Measurements from ENCODE around the gene PWWP2B.

The PWWP2B gene

DNA sequence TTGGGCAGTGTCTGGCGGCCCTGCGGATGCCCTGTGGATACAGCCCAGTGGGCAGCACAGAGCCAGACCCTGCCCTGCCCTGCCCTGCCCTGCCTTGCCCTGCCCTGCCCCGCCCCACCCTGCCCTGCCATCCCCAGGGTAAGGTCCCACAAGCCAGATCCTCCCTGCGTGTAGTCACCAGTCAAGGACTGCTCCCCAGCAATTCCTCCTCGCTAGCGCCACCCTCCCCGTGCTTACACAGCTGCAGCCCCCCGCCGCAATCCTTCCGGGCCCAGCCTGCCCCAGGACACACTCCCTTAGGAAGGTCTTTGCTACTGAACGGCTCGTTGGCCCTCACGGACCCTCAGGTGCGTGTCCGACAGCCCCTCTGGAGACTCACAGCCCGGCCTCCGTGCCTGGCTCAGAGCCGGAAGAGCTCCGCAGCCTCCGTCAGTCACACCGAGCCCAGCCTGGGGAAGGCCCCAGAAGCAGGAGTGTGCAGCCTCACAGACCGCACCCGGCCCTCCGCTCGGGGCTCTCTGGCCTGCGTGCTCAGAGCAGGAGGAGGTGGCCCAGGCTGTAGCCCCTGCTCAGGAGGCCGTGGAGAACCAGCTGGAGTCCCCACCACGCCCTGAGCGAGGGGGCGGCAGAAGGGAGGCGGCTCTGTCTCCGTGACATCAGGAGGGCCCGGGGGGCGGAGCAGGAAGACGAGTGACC lies 68.3 kb downstream of the PWWP2B start:
- in situ Hi-C loops (cut with HindIII; ENCODE audit: low sequenced_read_pairs), result loop anchor here (10.0 kb wide), 1 partner anchor 299 kb away; no protein-coding TSS in a partner anchor

GRCh38 chr10:132465889-132466519 lies 69.0 kb downstream of the PWWP2B start:
- in situ Hi-C loops (cut with HindIII; ENCODE audit: low sequenced_read_pairs), result loop anchor here (10.0 kb wide), 1 partner anchor 299 kb away; no protein-coding TSS in a partner anchor

DNA sequence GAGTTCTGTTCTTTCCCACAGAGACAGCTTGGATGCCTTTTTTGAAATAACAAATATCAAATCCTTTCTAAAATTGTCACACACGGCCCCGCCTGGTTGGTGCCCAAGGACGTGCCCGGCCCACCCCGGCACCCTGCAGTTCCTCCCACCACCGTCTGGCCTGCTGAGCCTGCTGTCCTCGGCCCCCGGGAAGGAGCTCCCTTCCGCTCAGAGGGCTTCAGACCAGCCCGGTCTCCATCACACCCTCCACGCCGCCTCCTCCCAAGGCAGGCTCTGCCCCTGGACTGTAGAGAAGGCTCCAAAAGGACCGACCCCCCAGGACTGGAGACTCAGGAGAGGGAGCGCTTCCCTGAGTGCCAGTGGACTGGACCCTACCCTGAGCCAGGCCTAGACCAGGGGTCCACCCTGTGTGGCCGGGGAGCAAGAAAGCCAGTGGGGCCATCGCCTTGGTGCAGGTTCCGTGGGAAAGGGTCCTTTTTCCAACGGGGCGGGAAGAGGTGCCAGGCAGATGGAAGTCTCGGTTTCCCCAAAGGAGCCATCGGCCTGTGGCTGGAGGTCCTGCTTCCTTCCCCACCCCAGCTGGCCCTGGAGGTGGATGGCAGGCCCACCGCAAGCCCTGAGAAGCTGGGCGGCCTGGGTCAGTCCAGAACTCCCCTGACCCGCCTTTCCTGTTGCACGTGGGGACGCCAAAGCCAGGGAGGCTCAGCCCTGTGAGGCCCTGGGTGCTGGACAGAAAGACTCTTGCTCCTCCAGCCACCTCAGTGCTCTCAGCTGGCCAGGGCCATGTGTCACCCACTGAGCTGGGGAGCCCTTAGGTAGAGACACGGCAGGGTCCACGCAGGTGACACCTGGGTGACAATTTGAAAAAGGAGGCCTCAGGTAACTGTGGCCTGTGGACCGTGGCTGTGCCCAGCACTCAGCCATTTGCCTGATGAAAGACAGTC lies 69.8 kb downstream of the PWWP2B start:
- in situ Hi-C loops (cut with HindIII; ENCODE audit: low sequenced_read_pairs), result loop anchor here (10.0 kb wide), 1 partner anchor 298 kb away; no protein-coding TSS in a partner anchor

Data from endothelial cell of hepatic sinusoid (primary cell).